Measurements from ENCODE around the gene PPIP5K1. TPM values are rescaled to one million over a fixed set of nuclear protein-coding genes. Genes with fewer than 3 reads are reported as not detected.
"Not testable (repeated sequence)": the region's sequence is repeated elsewhere in the genome, so short reads cannot be mapped to it uniquely, and the experiment has no call there.

Gene PPIP5K1
- total and polyA plus RNA-seq, 3 experiments from 2014 or later: 7.1 to 35.6 (median 26.9) TPM

DNA sequence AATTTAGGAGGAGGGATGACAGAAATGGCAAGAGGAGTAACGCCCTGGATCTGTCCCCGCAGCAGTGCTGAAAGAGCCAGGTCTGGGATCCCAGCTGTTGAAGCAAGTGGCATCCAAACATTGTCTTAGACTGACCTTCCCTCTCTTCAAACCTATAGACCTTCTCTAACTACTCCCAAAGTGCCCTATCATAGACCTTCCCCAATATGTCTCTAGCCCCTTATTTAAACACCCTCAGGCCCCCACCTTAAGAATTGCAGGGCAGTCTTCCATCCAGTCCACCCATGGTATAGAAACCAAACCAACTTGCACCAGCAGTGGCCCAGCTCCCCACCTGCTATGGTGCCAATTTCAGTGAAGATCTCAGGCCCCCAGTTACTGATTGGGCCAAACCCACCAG is 10.2 kb upstream of the PPIP5K1 start:
- H3K4me1 ChIP-seq (ENCODE audit: insufficient read depth, low read length); CTCF ChIA-PET; H3K36me3 Mint-ChIP-seq; H3K4me3 Mint-ChIP-seq; H3K4me3 ChIP-seq (ENCODE audit: low read length); H3K36me3 ChIP-seq (ENCODE audit: insufficient read depth, low read length); H3K9me3 Mint-ChIP-seq; H3K27ac ChIP-seq (ENCODE audit: low read depth, low read length); POLR2A ChIA-PET; H3K4me1 Mint-ChIP-seq; H3K27me3 ChIP-seq (ENCODE audit: insufficient read depth, low read length, poor library complexity, severe bottlenecking); H3K9me3 ChIP-seq (ENCODE audit: low read length); H3K27ac Mint-ChIP-seq: not testable (repeated sequence)
- peaks cover 14 to 38% of the 10 kb centered on the region in 2 donors for H3K27me3 Mint-ChIP-seq
- peak in 1 of 5 donors; percentile 3 for DNase-seq

DNA sequence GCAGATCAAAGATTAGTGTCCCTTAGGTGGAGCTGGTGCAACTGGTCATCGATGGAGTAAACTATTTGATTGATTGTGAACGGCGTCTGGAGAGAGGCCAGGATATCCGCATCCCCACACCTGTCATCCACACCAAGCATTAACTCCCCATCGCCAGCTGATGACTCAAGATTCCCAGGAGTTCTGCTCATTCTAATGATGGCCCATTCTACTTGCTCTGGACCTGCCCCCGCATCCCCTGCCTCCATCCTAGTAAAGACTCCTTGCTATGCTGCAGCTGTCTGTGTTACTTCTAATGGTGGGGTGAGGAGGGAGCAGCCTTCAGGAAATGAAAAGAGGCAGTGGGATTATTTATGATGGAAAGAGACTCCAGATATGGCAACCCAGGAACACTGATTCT is 9.1 kb upstream of the PPIP5K1 start:
- DNase-seq; H3K4me1 ChIP-seq (ENCODE audit: insufficient read depth, low read length); H3K4me3 Mint-ChIP-seq; H3K27ac ChIP-seq (ENCODE audit: low read depth, low read length); H3K27ac Mint-ChIP-seq; H3K9me3 ChIP-seq (ENCODE audit: low read length); H3K36me3 Mint-ChIP-seq; H3K9me3 Mint-ChIP-seq; H3K27me3 ChIP-seq (ENCODE audit: insufficient read depth, low read length, poor library complexity, severe bottlenecking); H3K4me1 Mint-ChIP-seq; H3K4me3 ChIP-seq (ENCODE audit: low read length); POLR2A ChIA-PET; CTCF ChIA-PET; H3K36me3 ChIP-seq (ENCODE audit: insufficient read depth, low read length): not testable (repeated sequence)
- peaks cover 14 to 33% of the 10 kb centered on the region in 2 donors for H3K27me3 Mint-ChIP-seq

DNA sequence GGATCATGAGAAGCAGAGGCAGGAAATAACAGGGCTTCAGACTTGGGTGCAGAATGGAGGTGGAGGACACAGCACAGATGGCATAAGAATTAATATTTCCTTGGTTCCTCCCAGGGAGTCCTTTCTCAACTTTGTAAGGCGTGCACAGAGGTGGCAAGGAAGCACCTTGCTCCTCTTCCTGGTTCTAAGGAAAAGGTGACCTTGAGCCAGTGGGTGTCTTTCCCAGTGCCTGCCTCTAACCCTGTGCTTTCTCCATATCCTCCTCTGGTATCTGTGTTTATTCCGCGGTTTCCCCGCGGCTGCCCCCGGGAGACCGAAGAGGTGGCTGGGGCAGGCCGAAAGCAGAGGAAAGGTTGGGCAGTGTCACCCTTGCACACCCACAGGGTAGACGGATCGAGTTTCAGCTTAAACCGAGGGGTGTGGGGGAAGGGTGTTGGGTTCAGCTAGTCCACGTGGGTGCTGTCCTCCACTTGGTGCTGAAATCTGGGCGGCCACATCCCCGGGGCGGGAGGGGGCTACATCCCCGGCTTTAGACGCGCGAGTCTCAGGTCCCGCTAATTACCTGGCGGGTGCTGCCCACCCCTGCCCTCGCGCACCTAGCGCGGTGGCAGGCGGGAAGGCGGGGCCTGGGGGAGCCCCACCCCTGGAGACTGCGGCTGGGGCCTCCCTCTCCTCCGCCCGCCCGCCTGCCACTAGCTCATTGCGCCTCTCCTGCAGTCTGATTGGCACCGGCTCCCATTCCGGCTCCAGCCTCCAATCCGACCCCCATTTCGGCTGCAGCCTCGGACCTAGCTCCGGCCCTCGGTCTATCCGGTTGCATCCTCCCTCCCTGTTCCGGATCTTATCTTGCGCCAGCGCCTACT is 3.6 kb upstream of the PPIP5K1 start, which contains the start of gene CKMT1B:
CKMT1B (plus strand) TSS at position 700 of the 863 bp plus-strand sequence. CDS start 192 bp downstream, outside the sequence.
- H3K36me3 ChIP-seq (ENCODE audit: insufficient read depth, low read length); H3K9me3 ChIP-seq (ENCODE audit: low read length); H3K27me3 ChIP-seq (ENCODE audit: insufficient read depth, low read length, poor library complexity, severe bottlenecking); H3K4me1 ChIP-seq (ENCODE audit: insufficient read depth, low read length); H3K27ac ChIP-seq (ENCODE audit: low read depth, low read length); POLR2A ChIA-PET; H3K9me3 Mint-ChIP-seq; H3K4me3 ChIP-seq (ENCODE audit: low read length); H3K4me1 Mint-ChIP-seq; H3K4me3 Mint-ChIP-seq; H3K36me3 Mint-ChIP-seq; DNase-seq; H3K27ac Mint-ChIP-seq; CTCF ChIA-PET: not testable (repeated sequence)
- peaks cover 4 to 11% of the 10 kb centered on the region in 2 donors for H3K27me3 Mint-ChIP-seq

DNA sequence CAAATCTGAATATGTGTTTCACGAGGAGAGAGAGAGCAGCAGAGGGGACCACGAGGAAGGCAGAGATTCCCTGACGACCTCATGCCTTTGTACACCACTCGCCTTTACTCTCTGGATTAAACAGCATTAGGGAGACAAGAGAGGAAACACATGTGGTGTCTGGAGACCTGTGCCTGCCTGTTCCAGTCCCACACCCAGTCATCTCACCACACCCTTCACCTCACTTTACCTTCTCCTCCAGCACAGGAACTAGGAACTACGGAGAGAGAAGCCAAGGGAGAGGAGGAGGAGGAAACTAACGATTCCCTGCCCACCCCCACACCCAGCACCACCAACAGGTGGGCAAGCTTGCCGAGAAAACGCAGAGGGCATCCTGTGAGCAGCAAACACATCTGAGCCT is 2.8 kb upstream of the PPIP5K1 start:
- CTCF ChIA-PET; DNase-seq; POLR2A ChIA-PET; H3K4me1 ChIP-seq (ENCODE audit: insufficient read depth, low read length); H3K36me3 Mint-ChIP-seq; H3K4me1 Mint-ChIP-seq; H3K27ac ChIP-seq (ENCODE audit: low read depth, low read length); H3K4me3 ChIP-seq (ENCODE audit: low read length); H3K9me3 ChIP-seq (ENCODE audit: low read length); H3K27ac Mint-ChIP-seq; H3K36me3 ChIP-seq (ENCODE audit: insufficient read depth, low read length); H3K9me3 Mint-ChIP-seq; H3K27me3 ChIP-seq (ENCODE audit: insufficient read depth, low read length, poor library complexity, severe bottlenecking); H3K4me3 Mint-ChIP-seq: not testable (repeated sequence)
- peaks cover 4 to 11% of the 10 kb centered on the region in 2 donors for H3K27me3 Mint-ChIP-seq

DNA sequence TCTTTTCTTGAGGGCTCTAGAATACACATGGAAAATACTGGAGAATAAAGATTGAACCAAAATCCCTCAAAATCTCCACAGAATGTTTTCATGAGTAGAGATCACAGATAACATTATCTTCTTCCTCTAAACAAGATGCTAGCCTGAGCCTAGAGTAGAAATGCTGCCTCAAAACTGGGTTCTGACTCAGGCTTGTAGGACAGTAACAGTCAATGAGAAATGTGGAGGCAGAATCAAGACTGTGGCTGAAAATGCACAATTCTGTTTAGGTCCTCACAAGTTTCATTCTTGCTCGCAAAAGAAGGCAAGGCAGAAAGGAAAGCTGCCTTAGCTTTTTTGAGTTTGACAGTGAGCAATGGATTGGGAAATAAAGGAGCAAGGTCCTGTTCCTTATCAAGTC is 15.4 kb downstream of the PPIP5K1 start:
- H3K4me3 ChIP-seq (ENCODE audit: low read length); H3K27me3 Mint-ChIP-seq; H3K27me3 ChIP-seq (ENCODE audit: insufficient read depth, low read length, poor library complexity, severe bottlenecking); H3K27ac ChIP-seq (ENCODE audit: low read depth, low read length); H3K9me3 Mint-ChIP-seq; POLR2A ChIA-PET; H3K4me1 ChIP-seq (ENCODE audit: insufficient read depth, low read length); DNase-seq; H3K4me1 Mint-ChIP-seq; H3K9me3 ChIP-seq (ENCODE audit: low read length); CTCF ChIA-PET; H3K27ac Mint-ChIP-seq; H3K36me3 ChIP-seq (ENCODE audit: insufficient read depth, low read length); H3K4me3 Mint-ChIP-seq; H3K36me3 Mint-ChIP-seq: not testable (repeated sequence)

DNA sequence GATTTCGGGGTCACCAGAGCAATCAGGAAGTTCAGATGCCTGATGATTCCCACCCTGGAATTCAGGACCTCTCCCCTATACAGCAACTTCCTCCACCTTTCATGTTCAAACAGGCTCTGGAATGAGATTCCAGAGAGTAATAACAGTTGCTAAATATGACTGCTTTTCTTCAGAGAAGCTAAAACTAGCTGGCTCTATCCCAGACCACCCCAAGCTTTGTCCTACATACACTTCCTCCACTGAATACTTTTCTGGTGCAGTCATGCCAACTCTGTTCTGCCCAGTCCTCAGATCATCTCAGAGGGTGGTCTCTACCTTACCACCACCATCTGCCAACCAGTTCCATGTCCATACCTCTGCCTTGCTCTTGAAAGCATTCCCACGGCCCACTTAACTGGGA is 23.4 kb downstream of the PPIP5K1 start:
- H3K36me3 ChIP-seq (ENCODE audit: insufficient read depth, low read length); H3K4me1 Mint-ChIP-seq; H3K27ac ChIP-seq (ENCODE audit: low read depth, low read length); POLR2A ChIA-PET; H3K27me3 ChIP-seq (ENCODE audit: insufficient read depth, low read length, poor library complexity, severe bottlenecking); H3K4me3 ChIP-seq (ENCODE audit: low read length); H3K27me3 Mint-ChIP-seq; H3K36me3 Mint-ChIP-seq; H3K9me3 Mint-ChIP-seq; H3K4me1 ChIP-seq (ENCODE audit: insufficient read depth, low read length); DNase-seq; CTCF ChIA-PET; H3K27ac Mint-ChIP-seq; H3K4me3 Mint-ChIP-seq; H3K9me3 ChIP-seq (ENCODE audit: low read length): not testable (repeated sequence)

DNA sequence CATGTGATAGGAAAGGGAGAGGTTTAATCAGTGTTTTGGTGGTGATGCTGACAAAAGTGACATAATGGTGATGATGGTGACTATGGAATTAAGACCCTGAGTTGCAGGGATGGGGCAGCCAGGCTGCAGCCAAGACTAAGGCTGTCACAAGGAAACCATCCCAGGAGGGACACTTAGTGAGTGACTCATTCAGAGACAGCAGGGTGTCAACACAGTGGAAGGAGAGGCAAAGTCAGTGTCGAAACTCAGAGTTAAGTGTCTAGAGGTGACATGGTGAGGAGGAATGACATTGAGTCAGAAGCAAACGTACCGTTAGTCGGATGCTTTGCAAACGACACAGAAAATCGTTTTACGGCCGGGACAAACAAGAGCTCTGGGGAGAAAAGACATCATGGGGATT is 26.2 kb downstream of the PPIP5K1 start:
- not testable (repeated sequence) for H3K36me3 Mint-ChIP-seq, H3K9me3 Mint-ChIP-seq

DNA sequence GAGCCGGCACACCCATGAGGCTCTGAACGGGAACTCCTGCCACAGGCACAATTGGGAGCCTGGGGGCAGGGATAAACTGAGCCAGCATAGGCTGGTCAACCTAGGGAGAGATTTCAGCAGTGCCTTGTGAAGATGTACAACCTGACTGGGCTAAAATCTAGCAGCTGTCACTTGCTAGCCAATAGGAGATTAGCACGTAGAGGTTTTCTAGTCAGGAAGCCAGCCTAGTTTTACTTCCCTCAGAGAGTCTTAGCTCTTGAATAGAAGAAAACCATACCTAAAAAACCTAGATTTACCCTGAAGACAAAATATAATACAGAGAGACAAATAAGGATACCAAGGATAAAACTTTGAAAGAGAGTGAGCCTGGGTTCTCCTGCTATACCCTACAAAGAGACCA is 27.3 kb downstream of the PPIP5K1 start:
- H3K4me3 ChIP-seq (ENCODE audit: low read length); H3K4me3 Mint-ChIP-seq; H3K36me3 ChIP-seq (ENCODE audit: insufficient read depth, low read length); H3K27me3 Mint-ChIP-seq; H3K4me1 Mint-ChIP-seq; H3K27me3 ChIP-seq (ENCODE audit: insufficient read depth, low read length, poor library complexity, severe bottlenecking); DNase-seq; CTCF ChIA-PET; H3K27ac ChIP-seq (ENCODE audit: low read depth, low read length); H3K9me3 ChIP-seq (ENCODE audit: low read length); POLR2A ChIA-PET; H3K9me3 Mint-ChIP-seq; H3K27ac Mint-ChIP-seq; H3K4me1 ChIP-seq (ENCODE audit: insufficient read depth, low read length): not testable (repeated sequence)
- peaks cover 3 to 11% (median 3%) of the 10 kb centered on the region in 3 donors for H3K36me3 Mint-ChIP-seq

More for the DNA sequence above, 26.2 kb downstream of the PPIP5K1 start:
- H3K36me3 ChIP-seq (ENCODE audit: insufficient read depth, low read length); DNase-seq; CTCF ChIA-PET; POLR2A ChIA-PET; H3K27ac Mint-ChIP-seq; H3K4me3 Mint-ChIP-seq; H3K27me3 ChIP-seq (ENCODE audit: insufficient read depth, low read length, poor library complexity, severe bottlenecking); H3K4me1 Mint-ChIP-seq; H3K27me3 Mint-ChIP-seq; H3K27ac ChIP-seq (ENCODE audit: low read depth, low read length); H3K9me3 ChIP-seq (ENCODE audit: low read length); H3K4me3 ChIP-seq (ENCODE audit: low read length); H3K4me1 ChIP-seq (ENCODE audit: insufficient read depth, low read length): not testable (repeated sequence)

DNA sequence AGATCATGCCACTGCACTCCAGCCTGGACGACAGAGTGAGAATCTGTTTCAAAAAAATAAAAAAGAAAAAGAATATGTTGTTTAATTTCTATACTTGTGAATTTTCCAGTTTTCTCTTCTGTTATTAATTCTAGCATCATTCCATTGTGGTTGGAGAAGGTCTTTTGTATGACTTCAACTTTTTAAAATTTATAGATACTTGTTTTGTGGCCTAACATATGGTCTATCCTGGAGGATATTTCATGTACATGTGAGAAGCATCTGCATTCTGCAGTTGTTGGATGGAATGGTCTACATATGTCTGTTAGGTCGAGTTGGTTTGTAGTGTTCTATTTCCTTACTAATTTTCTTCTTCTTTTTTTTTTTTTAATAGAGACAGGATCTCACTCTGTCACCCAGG is 37.0 kb downstream of the PPIP5K1 start:
- no peaks in the 10 kb centered on the region for H3K9me3 ChIP-seq (ENCODE audit: low read length)
- no peak for DNase-seq
- H3K27me3 Mint-ChIP-seq: no peaks in the 10 kb centered on the region
- no peaks in the 10 kb centered on the region for H3K9me3 Mint-ChIP-seq
- no peak overlapping the region for H3K4me3 Mint-ChIP-seq
- H3K4me1 ChIP-seq (ENCODE audit: insufficient read depth, low read length): no peaks in the 10 kb centered on the region
- ChIA-PET POLR2A (no interaction called here), CTCF (no interaction called here)
- no peak overlapping the region for H3K4me3 ChIP-seq (ENCODE audit: low read length)
- no peaks in the 10 kb centered on the region for H3K4me1 Mint-ChIP-seq
- H3K27ac ChIP-seq (ENCODE audit: low read depth, low read length): no peak overlapping the region
- H3K36me3 ChIP-seq (ENCODE audit: insufficient read depth, low read length): no peaks in the 10 kb centered on the region
- H3K27me3 ChIP-seq (ENCODE audit: insufficient read depth, low read length, poor library complexity, severe bottlenecking): no peaks in the 10 kb centered on the region
- peaks cover 0 to 37% (median 7%) of the 10 kb centered on the region in 3 donors for H3K36me3 Mint-ChIP-seq
- no peak overlapping the region for H3K27ac Mint-ChIP-seq

Measured in CD8-positive, alpha-beta memory T cell (primary cell).